Activated CD4-positive, alpha-beta T cell treated with anti-CD3 and anti-CD28 coated beads, Interleukin-2, amount 50 U/mL, for 48 hours (primary cell): ENCODE measurements around the gene IER2.

Source experiments
- DNase-seq, 2 experiments: peaks; one replicate each; pipeline ENCODE4 v3.0.0-alpha.2; 2020

IER2 gene

DNA sequence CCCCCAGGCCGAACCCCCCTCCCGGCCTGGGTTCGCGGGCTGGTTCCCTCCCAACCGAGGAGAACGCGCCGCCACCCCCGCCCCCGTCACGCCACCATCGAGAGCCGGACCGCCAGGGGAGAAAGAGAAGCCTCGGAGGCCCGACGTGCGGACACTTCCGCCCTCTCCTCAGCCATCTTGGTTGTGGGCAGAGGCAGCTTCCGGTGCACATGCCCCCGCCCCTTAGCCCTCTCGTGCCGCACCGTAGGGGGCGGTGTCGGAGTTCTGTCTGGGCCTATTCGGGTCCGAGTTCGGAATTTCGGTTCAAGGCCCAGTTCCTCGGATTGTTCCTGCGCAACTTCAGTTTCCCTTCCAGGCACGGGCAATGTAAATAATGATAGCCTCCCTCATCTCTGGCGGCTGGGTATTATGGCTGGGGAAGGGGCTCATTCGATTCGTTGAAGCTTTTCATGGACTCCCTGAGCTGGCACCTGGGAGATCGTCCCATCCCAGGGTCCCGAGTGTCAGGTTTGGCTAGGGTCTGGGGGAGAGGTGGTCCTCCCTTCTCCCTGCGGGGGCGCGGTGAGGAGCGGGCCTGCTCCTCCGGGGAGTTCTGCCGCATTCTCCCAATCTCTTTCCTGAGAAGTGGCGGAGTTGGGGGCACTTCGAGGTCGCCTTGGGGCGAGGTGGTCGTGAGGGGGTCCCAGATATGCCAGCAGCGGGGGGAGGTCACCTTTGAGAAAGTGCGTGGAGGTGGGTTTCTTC lies at the start of gene IER2, which contains the start of gene STX10:
Gene IER2, plus strand, starts transcription at position 225 of the 744 bp plus-strand sequence. CDS start 2,776 bp downstream, outside the sequence.
Gene STX10, minus strand, starts transcription at position 189 of the 744 bp plus-strand sequence. CDS start 202 bp downstream, outside the sequence.
- DNase-seq = peak; percentile 93 to 95

GRCh38 chr19:13100841-13101589 lies 49.2 kb upstream of the IER2 start:
- DNase-seq = no peak

DNA sequence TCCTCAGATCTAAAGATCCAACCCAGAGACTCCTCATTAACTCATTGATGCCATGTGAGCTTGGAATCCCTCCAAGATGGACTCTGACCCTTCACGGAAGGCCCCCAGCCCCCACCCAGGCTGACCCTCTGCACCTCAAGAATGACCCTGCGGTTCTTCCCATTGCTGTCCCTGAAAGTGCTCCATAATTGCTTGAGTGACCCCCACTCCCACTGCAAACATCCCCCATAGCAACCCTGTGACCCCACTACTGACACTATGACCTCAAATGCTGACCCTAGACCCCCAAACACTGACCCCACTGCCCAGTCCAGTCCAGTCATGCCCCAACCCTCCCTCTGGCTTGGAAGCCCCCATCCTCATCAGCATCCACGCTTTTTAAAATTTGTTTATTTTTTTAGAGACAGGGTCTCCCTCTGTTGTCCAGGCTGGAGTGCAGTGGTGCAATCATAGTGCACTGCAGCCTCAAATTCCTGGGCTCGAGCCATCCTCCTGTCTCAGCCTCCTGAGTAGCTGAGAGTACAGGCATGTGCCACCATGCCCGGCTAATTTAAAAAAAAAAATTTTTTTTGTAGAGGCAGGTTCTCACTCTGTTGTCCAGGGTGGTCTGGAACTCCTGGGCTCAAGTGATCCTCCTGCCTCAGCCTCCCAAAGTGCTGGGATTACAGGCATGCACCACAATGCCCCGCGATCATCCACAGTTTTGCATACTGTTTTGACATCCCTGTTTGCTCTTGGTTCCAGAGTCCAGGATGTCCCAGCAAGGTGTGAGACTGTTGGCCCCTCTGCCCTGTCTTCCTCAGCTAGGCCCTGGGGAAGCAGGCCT lies 48.4 kb upstream of the IER2 start:
- DNase-seq = no peak

GRCh38 chr19:13102416-13102665 lies 47.9 kb upstream of the IER2 start:
- DNase-seq = no peak

- peak; percentile 48 to 57 for DNase-seq
Measured at GRCh38 chr19:13102666-13103580, 47.3 kb upstream of the IER2 start, which contains the start of gene LYL1. Gene LYL1 (minus strand): TSS chr19:13102858. CDS start chr19:13101171, 1,687 bp downstream.

GRCh38 chr19:13103581-13104359 lies 46.4 kb upstream of the IER2 start:
- no peak for DNase-seq

DNA sequence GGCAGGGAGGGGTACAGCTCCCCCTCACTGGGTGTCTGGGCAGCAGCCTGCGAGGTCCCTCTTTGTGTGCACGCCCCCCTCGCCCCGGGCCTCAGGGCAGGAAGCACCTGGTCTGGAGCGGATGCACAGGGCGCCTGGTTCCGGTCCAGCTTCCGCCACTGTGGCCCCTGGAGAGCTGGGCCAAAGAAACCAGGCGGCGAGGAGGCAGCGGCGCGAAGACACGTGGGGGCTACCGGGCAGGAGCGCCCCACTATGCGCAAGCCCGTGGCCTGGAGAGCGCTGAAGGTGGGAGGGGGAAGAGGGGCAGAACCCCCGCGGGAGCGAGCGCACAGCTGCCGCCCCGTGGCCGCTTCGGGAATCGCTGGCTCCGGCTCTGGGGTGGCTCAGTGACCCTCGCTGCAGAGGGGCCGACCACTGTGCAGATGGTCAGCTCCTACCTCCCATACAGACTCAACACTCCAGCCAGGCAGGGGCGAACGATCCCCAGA lies 45.8 kb upstream of the IER2 start:
- peak; percentile 79 to 81 for DNase-seq

- DNase-seq = peak; percentile 28 to 49
Measured at GRCh38 chr19:13104848-13105711, 45.1 kb upstream of the IER2 start.

GRCh38 chr19:13109361-13110098 lies 40.7 kb upstream of the IER2 start:
- no peak for DNase-seq

- DNase-seq = no peak
Measured at GRCh38 chr19:13110099-13110610, 40.1 kb upstream of the IER2 start.

DNA sequence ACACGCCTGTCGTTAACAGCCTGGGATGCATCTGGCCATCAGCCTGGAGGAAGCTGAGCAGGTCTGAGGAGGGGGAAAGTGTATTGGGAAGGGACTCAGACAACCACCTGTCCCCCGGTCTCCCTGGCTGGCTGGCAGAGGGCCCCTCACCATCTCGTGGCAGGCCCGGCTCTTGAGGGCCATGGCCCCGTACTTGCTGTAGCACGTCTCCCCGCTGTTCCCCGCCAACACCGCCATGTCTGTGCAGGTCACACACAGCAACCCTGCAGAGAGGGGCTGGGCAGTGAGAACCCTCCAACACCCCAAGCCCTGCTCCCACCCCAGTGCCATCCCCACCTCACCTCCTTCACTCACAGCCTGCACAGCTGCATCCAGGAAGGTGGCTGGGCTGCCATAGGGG lies 37.7 kb upstream of the IER2 start:
- DNase-seq = no peak

- no peak for DNase-seq
Measured at GRCh38 chr19:13115936-13116281, 34.3 kb upstream of the IER2 start.

DNA sequence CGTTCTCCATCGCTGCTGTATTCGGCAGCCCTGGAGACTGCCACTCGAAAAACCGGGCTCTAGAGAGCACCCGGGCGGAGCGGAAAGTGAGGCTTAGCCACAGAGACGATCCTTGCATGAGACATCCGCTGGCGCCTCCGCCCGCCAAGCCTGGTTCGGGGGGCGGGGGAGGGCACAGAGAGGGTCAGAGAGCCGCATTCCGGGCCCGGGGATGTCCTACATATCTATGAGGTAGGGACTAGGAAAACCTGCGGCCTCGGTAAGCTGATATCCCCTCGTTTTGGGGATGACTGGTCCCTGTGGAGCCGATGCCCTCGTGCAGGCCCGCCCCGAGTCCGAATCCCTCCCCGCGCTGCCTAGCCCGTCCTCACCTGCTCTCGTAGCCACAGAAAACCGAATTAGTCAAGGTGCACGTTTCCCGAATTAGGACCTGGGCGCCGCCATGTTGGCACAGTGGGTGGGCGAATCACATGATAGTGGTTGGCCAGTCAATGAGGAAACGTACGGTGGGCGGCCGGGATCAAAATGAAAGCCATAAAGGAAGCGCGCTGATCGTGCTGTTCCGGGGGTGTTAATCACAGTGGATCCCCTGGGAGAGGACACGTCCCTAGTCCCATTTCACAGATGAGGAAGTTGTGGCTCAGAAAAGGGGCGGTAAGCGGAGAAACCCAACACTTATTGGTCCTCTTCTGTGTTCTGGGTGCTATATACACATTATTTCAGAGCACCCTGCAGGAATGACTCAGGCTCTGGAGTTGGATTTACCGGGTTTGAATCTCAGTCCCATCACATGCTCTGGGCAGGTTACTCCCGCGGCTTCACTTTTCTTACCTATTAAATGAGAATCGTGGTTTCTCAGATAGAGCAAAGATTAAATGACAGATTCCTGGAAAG lies 33.7 kb upstream of the IER2 start, which contains the start of gene TRMT1:
Gene TRMT1, minus strand, starts transcription at position 459 of the 894 bp plus-strand sequence. Its CDS starts 341 bp downstream, at position 118.
- peak; percentile 95 to 96 for DNase-seq

DNA sequence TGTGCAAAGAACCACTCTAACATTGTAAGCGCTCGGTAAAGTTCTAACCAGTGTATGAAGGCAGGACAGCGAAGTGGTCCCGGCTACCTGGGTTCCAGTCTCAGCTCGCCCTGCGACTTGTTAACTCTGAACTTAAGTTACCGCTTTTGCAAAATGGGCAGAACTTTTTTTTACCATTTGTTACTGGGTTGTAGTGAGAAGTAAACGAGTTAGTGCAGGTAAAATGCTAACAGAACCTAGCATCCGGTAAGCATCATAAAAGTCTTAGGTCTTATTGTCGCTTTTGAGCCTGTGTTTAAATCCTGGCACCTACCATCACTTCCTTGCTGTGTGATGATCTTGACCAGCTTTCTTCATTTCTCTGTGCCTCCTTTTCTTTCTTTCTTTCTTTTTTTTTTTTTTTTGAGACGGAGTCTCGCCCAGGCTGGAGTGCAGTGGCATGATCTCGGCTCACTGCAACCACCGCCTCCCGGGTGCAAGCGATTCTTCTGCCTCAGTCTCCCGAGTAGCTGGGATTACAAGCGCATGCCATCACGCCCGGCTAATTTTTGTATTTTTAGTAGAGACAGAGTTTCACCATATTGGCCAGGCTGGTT lies 32.9 kb upstream of the IER2 start:
- DNase-seq = peak in 1 of 2 experiments; percentile 18

DNA sequence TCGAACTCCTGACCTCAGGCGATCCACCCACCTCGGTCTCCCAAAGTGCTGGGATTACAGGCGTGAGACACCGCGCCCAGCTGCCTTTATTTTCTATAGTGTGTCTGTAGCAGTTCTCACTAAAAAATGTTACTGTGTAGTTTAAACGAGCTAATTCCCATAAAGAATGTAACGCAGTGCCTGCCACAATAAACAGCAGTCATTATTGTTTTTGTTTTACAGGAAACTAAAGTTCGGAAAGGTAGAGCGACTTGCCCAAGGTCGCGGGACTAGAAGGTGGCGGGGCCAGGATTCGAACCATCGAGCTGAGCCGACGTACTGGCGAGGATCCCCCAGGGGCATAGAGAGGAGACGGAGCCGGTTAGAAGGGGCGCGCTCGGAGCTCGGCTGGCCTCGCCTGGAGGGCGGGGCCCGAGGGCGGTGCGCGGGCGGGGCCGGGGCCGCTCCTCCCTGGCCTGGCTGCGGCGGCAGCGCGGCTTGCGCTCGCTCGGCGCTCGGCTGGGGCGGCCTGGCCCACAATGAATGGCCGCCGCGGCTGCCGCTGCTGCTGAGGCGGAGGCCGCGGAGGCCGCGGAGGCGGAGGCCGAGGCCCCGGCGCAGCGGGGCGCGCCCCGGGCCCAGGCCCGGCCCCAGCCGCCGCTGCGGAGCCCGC lies 32.3 kb upstream of the IER2 start, which contains the start of gene NACC1:
Gene NACC1, plus strand, starts transcription at position 493 of the 652 bp plus-strand sequence. CDS start 16,944 bp downstream, outside the sequence.
- peak; percentile 88 to 91 for DNase-seq

- peak; percentile 55 to 63 for DNase-seq
Measured at GRCh38 chr19:13118424-13119193, 31.6 kb upstream of the IER2 start.
